CD4-positive, alpha-beta memory T cell (primary cell): ENCODE data around the gene PDE1A. TPM values are rescaled to one million over a fixed set of nuclear protein-coding genes. Genes with fewer than 3 reads are reported as not detected.

Source experiments
- CTCF ChIA-PET: fragments of 350-600 bp; sonication (Branson Sonifier 250); formaldehyde crosslinking; loops from one replicate; lab custom pipeline; 2021; ENCODE audit warnings: inconsistent platforms; ENCODE audit not compliant: partially characterized antibody; lab: Charles Lee
- POLR2A ChIA-PET: fragments of 350-600 bp; sonication (Branson Sonifier 250); formaldehyde crosslinking; loops from one replicate; lab custom pipeline; 2021; ENCODE audit not compliant: partially characterized antibody; lab: Charles Lee
- DNase-seq, 5 donors: peaks; one replicate each; pipeline versions ENCODE4 v3.0.0 to v3.0.0-alpha.2; 2020 to 2022; ENCODE audit warnings: mixed read lengths in 1 of 5
- H3K27ac ChIP-seq: one replicate; pipeline ENCODE4 v1.7.0; 2013; ENCODE audit warnings: low read depth, low read length
- H3K27me3 ChIP-seq: 2 replicates; pipeline ENCODE4 v1.7.0; 2013; ENCODE audit warnings: mild to moderate bottlenecking, low read length, moderate library complexity; ENCODE audit not compliant: insufficient read depth
- H3K36me3 ChIP-seq: 2 replicates; pipeline ENCODE4 v1.7.0; 2013; ENCODE audit warnings: mild to moderate bottlenecking, low read length, moderate library complexity; ENCODE audit not compliant: insufficient read depth
- H3K4me1 ChIP-seq: 2 replicates; pipeline ENCODE4 v1.7.0; 2013; ENCODE audit warnings: mild to moderate bottlenecking, low read length, moderate library complexity; ENCODE audit not compliant: insufficient read depth
- H3K4me3 ChIP-seq, 2 donors: one replicate each; pipeline ENCODE4 v1.7.0; 2013; ENCODE audit warnings: low read length in 2 of 2, mild to moderate bottlenecking in 1 of 2
- H3K9me3 ChIP-seq, 2 donors: one replicate each; pipeline ENCODE4 v1.7.0; 2013; ENCODE audit warnings: low read length in 2 of 2, control low read depth in 1 of 2; ENCODE audit not compliant: control insufficient read depth in 1 of 2
- H3K27ac Mint-ChIP-seq, 7 donors: one replicate each; pipeline ENCODE4 v1.8.0; 2020 to 2021; ENCODE audit warnings: mixed read lengths in 7 of 7, mild to moderate bottlenecking in 6 of 7, inconsistent platforms in 3 of 7, moderate library complexity in 3 of 7
- H3K27me3 Mint-ChIP-seq, 2 donors: one replicate each; pipeline ENCODE4 v1.8.0; 2020 to 2021; ENCODE audit warnings: mixed read lengths in 2 of 2
- H3K36me3 Mint-ChIP-seq, 2 donors: one replicate each; pipeline ENCODE4 v1.8.0; 2020 to 2021; ENCODE audit warnings: mixed read lengths in 2 of 2, inconsistent platforms in 1 of 2, mild to moderate bottlenecking in 1 of 2
- H3K4me1 Mint-ChIP-seq, 4 donors: one replicate each; pipeline ENCODE4 v1.8.0; 2020 to 2021; ENCODE audit warnings: mixed read lengths in 4 of 4, mild to moderate bottlenecking in 1 of 4
- H3K4me3 Mint-ChIP-seq, 8 donors: one replicate each; pipeline ENCODE4 v1.8.0; 2020 to 2021; ENCODE audit warnings: mixed read lengths in 8 of 8, mild to moderate bottlenecking in 7 of 8, moderate library complexity in 6 of 8, inconsistent platforms in 3 of 8
- H3K9me3 Mint-ChIP-seq, 8 donors: one replicate each; pipeline ENCODE4 v1.8.0; 2020 to 2021; ENCODE audit warnings: mixed read lengths in 8 of 8, mild to moderate bottlenecking in 5 of 8, inconsistent platforms in 3 of 8, moderate library complexity in 1 of 8
- intact Hi-C: fragments of 100-400 bp; cut with micrococcal nuclease; formaldehyde crosslinking; loops from one replicate; pipeline ENCODE4 v1.15.1; 2023
- polyA plus RNA-seq, 2 donors: library from polyadenylated mRNA; unstranded; fragments of 300-500 nt; fragmentation: Illumina TruSeq; gene quantifications; one replicate each; pipeline ENCODE4 v1.2.3, GENCODE V29; 2021
- total RNA-seq, 2 experiments: library from RNA; stranded (reverse); gene quantifications; one replicate each; pipeline ENCODE4 v1.2.3, GENCODE V29; 2021

The PDE1A gene
- total and polyA plus RNA-seq, 4 experiments from 2014 or later: not detected

GRCh38 chr2:182116774-182117173 is 310.1 kb downstream of the PDE1A start:
- intact Hi-C loops: no loop called here
- peaks cover 0 to 7% (median 0%) of the 10 kb centered on the region in 8 donors for H3K9me3 Mint-ChIP-seq
- H3K27ac ChIP-seq: no peak overlapping the region
- peaks cover 2% of the 10 kb centered on the region in 2 donors for H3K27me3 Mint-ChIP-seq
- no peaks in the 10 kb centered on the region for H3K4me1 Mint-ChIP-seq
- CTCF ChIA-PET: no interaction called here
- POLR2A ChIA-PET: no interaction called here
- H3K4me3 ChIP-seq: no peak overlapping the region
- no peak overlapping the region for H3K27ac Mint-ChIP-seq
- no peaks in the 10 kb centered on the region for H3K4me1 ChIP-seq
- no peaks in the 10 kb centered on the region for H3K27me3 ChIP-seq
- no peak overlapping the region for H3K4me3 Mint-ChIP-seq
- no peaks in the 10 kb centered on the region for H3K9me3 ChIP-seq
- no peaks in the 10 kb centered on the region for H3K36me3 Mint-ChIP-seq
- no peak for DNase-seq
- no peaks in the 10 kb centered on the region for H3K36me3 ChIP-seq

- Histone ChIP-seq H3K36me3 (no peaks in the 10 kb centered on the region), H3K4me1 (no peaks in the 10 kb centered on the region)
These were observed 311.6 kb downstream of the PDE1A start for GRCh38 chr2:182115258-182115657.

GRCh38 chr2:182113334-182113733 is 313.5 kb downstream of the PDE1A start:
- Mint-ChIP-seq H3K27me3 (peaks cover 2 to 4% of the 10 kb centered on the region in 2 donors), H3K27ac (no peak overlapping the region), H3K36me3 (no peaks in the 10 kb centered on the region), H3K4me1 (no peaks in the 10 kb centered on the region), H3K9me3 (peaks cover 0 to 3% (median 0%) of the 10 kb centered on the region in 8 donors), H3K4me3 (no peak overlapping the region)
- ChIA-PET POLR2A (no interaction called here), CTCF (no interaction called here)
- Histone ChIP-seq H3K4me1 (no peaks in the 10 kb centered on the region), H3K4me3 (no peak overlapping the region), H3K36me3 (no peaks in the 10 kb centered on the region), H3K27me3 (no peaks in the 10 kb centered on the region), H3K9me3 (no peaks in the 10 kb centered on the region), H3K27ac (no peak overlapping the region)
- intact Hi-C loops: no loop called here
- DNase-seq: no peak

More at GRCh38 chr2:182115258-182115657, 311.6 kb downstream of the PDE1A start:
- Mint-ChIP-seq H3K27me3 (peaks cover 2 to 4% of the 10 kb centered on the region in 2 donors), H3K27ac (no peak overlapping the region), H3K36me3 (no peaks in the 10 kb centered on the region), H3K4me3 (no peak overlapping the region), H3K4me1 (no peaks in the 10 kb centered on the region), H3K9me3 (peaks cover 0 to 5% (median 0%) of the 10 kb centered on the region in 8 donors)
- no peaks in the 10 kb centered on the region for H3K27me3 ChIP-seq
- H3K4me3 ChIP-seq: no peak overlapping the region
- DNase-seq: no peak
- intact Hi-C loops: no loop called here
- CTCF ChIA-PET: no interaction called here
- H3K9me3 ChIP-seq: no peaks in the 10 kb centered on the region
- H3K27ac ChIP-seq: no peak overlapping the region
- POLR2A ChIA-PET: no interaction called here

GRCh38 chr2:182110347-182110746 is 316.5 kb downstream of the PDE1A start:
- H3K27me3 Mint-ChIP-seq: peaks cover 2% of the 10 kb centered on the region in 2 donors
- no peak overlapping the region for H3K4me3 ChIP-seq
- no peaks in the 10 kb centered on the region for H3K4me1 Mint-ChIP-seq
- no peaks in the 10 kb centered on the region for H3K27me3 ChIP-seq
- no peak overlapping the region for H3K27ac ChIP-seq
- H3K9me3 ChIP-seq: no peaks in the 10 kb centered on the region
- intact Hi-C loops: no loop called here
- H3K4me1 ChIP-seq: no peaks in the 10 kb centered on the region
- no peaks in the 10 kb centered on the region for H3K36me3 Mint-ChIP-seq
- no peak overlapping the region for H3K27ac Mint-ChIP-seq
- CTCF ChIA-PET: no interaction called here
- POLR2A ChIA-PET: no interaction called here
- no peaks in the 10 kb centered on the region for H3K36me3 ChIP-seq
- peaks cover 0 to 3% (median 0%) of the 10 kb centered on the region in 8 donors for H3K9me3 Mint-ChIP-seq
- no peak for DNase-seq
- no peak overlapping the region for H3K4me3 Mint-ChIP-seq

- Mint-ChIP-seq H3K27me3 (peaks cover 0 to 1% of the 10 kb centered on the region in 2 donors), H3K36me3 (no peaks in the 10 kb centered on the region), H3K4me3 (no peak overlapping the region), H3K9me3 (peaks cover 0 to 2% (median 0%) of the 10 kb centered on the region in 8 donors), H3K4me1 (no peaks in the 10 kb centered on the region), H3K27ac (no peak overlapping the region)
- ChIA-PET CTCF (no interaction called here), POLR2A (no interaction called here)
- Histone ChIP-seq H3K4me1 (no peaks in the 10 kb centered on the region), H3K27me3 (no peaks in the 10 kb centered on the region), H3K9me3 (no peaks in the 10 kb centered on the region), H3K27ac (no peak overlapping the region), H3K36me3 (no peaks in the 10 kb centered on the region), H3K4me3 (no peak overlapping the region)
- no peak for DNase-seq
- intact Hi-C loops: no loop called here
These were observed 323.3 kb downstream of the PDE1A start for GRCh38 chr2:182103526-182103925.

- intact Hi-C loops: no loop called here
- Histone ChIP-seq H3K9me3 (no peaks in the 10 kb centered on the region), H3K4me1 (no peaks in the 10 kb centered on the region), H3K27me3 (no peaks in the 10 kb centered on the region), H3K27ac (no peak overlapping the region), H3K36me3 (no peaks in the 10 kb centered on the region), H3K4me3 (no peak overlapping the region)
- no peaks in the 10 kb centered on the region for H3K4me1 Mint-ChIP-seq
- H3K9me3 Mint-ChIP-seq: peaks cover 0 to 2% (median 0%) of the 10 kb centered on the region in 8 donors
- H3K27me3 Mint-ChIP-seq: peaks cover 4 to 6% of the 10 kb centered on the region in 2 donors
- POLR2A ChIA-PET: no interaction called here
- CTCF ChIA-PET: no interaction called here
- H3K4me3 Mint-ChIP-seq: no peak overlapping the region
- DNase-seq: no peak
- H3K27ac Mint-ChIP-seq: no peak overlapping the region
- no peaks in the 10 kb centered on the region for H3K36me3 Mint-ChIP-seq
These were observed 325.6 kb downstream of the PDE1A start for GRCh38 chr2:182101263-182101662.

- Histone ChIP-seq H3K9me3 (no peaks in the 10 kb centered on the region), H3K27me3 (no peaks in the 10 kb centered on the region), H3K36me3 (no peaks in the 10 kb centered on the region), H3K27ac (no peak overlapping the region), H3K4me3 (no peak overlapping the region), H3K4me1 (no peaks in the 10 kb centered on the region)
- no peak overlapping the region for H3K4me3 Mint-ChIP-seq
- no peak for DNase-seq
- H3K9me3 Mint-ChIP-seq: peaks cover 0 to 5% (median 0%) of the 10 kb centered on the region in 8 donors
- H3K27me3 Mint-ChIP-seq: peaks cover 4 to 7% of the 10 kb centered on the region in 2 donors
- H3K4me1 Mint-ChIP-seq: no peaks in the 10 kb centered on the region
- no peaks in the 10 kb centered on the region for H3K36me3 Mint-ChIP-seq
- CTCF ChIA-PET: no interaction called here
- POLR2A ChIA-PET: no interaction called here
- intact Hi-C loops: no loop called here
- no peak overlapping the region for H3K27ac Mint-ChIP-seq
These were observed 328.2 kb downstream of the PDE1A start for GRCh38 chr2:182098648-182099047.
